ENCODE results near the gene NUTF2.

- TF ChIP-seq, protein P1, sequence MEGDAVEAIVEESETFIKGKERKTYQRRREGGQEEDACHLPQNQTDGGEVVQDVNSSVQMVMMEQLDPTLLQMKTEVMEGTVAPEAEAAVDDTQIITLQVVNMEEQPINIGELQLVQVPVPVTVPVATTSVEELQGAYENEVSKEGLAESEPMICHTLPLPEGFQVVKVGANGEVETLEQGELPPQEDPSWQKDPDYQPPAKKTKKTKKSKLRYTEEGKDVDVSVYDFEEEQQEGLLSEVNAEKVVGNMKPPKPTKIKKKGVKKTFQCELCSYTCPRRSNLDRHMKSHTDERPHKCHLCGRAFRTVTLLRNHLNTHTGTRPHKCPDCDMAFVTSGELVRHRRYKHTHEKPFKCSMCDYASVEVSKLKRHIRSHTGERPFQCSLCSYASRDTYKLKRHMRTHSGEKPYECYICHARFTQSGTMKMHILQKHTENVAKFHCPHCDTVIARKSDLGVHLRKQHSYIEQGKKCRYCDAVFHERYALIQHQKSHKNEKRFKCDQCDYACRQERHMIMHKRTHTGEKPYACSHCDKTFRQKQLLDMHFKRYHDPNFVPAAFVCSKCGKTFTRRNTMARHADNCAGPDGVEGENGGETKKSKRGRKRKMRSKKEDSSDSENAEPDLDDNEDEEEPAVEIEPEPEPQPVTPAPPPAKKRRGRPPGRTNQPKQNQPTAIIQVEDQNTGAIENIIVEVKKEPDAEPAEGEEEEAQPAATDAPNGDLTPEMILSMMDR (conservative IDR thresholded peaks at IDR 0.05 in 1 of 2, IDR thresholded peaks at IDR 0.05 in 1 of 2; ENCODE audit: low read depth in 1 of 2, low read length in 2 of 2): no peak
- no peak for TF ChIP-seq EZH2 (IDR thresholded peaks at IDR 0.05; ENCODE audit: low read length, missing control alignments)
These were observed 3.4 kb upstream of the NUTF2 start for GRCh38 chr16:67843343-67843765.

Measured in fibroblast of lung (primary cell).